GM12878 (cell line): Measurements from ENCODE around the gene TFB1M. TPM values are rescaled to one million over a fixed set of nuclear protein-coding genes. Genes with fewer than 3 reads are reported as not detected.

Experiments
- ATAC-seq: fragments of 200-7000 bp; cut with Tn5 transposase; 3 replicates; pipeline ENCODE4 v1.9.1; 2020; ENCODE audit warnings: mild to moderate bottlenecking, moderate library complexity
- BruUV-seq: library from RNA; stranded (reverse); fragments of 400-500 nt; replicated peaks from 2 replicates; lab custom pipeline; 2021; lab: Mats Ljungman, UMichigan
- CTCF ChIA-PET: fragments of 300-600 bp; sonication (Branson Sonifier 250); formaldehyde crosslinking; extraction: SDS; loops from one replicate; lab custom pipeline; 2021; ENCODE audit warnings: inconsistent platforms; lab: Yijun Ruan, JAX
- POLR2A ChIA-PET: fragments of 350-600 bp; formaldehyde crosslinking; extraction: SDS; loops from one replicate; lab custom pipeline; 2021; ENCODE audit warnings: inconsistent platforms; lab: Charles Lee
- RAD21 ChIA-PET: fragments of 300-600 bp; sonication (Branson Sonifier 250); formaldehyde crosslinking; loops from one replicate; lab custom pipeline; 2023; ENCODE audit warnings: antibody characterized with exemption; ENCODE audit not compliant: unreplicated experiment; lab: Charles Lee
- SMC1A ChIA-PET: fragments of 300-600 bp; sonication (Branson Sonifier 250); formaldehyde crosslinking; loops from one replicate; lab custom pipeline; 2023; ENCODE audit not compliant: unreplicated experiment, uncharacterized antibody; lab: Charles Lee
- DNase-seq: peaks from one replicate; pipeline ENCODE4 v3.0.0-alpha.2; 2011; ENCODE audit warnings: low read depth, low spot score
- FAIRE-seq: peaks from 3 replicates; lab custom pipeline; 2011; peaks lifted over from hg19 to GRCh38; lab: Jason Lieb, UNC
- H2AFZ ChIP-seq: 2 replicates; pipeline ENCODE4 v1.6.0; 2011; ENCODE audit warnings: low read depth, low read length, control low read depth; ENCODE audit not compliant: control insufficient read depth
- H3K27ac ChIP-seq: 2 replicates; pipeline ENCODE4 v1.5.1; 2011; ENCODE audit warnings: control low read depth; ENCODE audit not compliant: control insufficient read depth, insufficient read depth
- H3K27me3 ChIP-seq, 2 experiments: replicated peaks in 1 of 2; 2 replicates each; pipeline versions ENCODE4 v1.6.0 to v1.6.1; 2011; ENCODE audit warnings: low read length in 1 of 2; ENCODE audit not compliant: control insufficient read depth in 2 of 2, insufficient read depth in 2 of 2
- H3K36me3 ChIP-seq, 2 experiments: 2 replicates each; pipeline ENCODE4 v1.5.1; 2011; ENCODE audit warnings: low read length in 1 of 2; ENCODE audit not compliant: control insufficient read depth in 2 of 2, insufficient read depth in 2 of 2
- H3K4me1 ChIP-seq: 2 replicates; pipeline ENCODE4 v1.6.1; 2011; ENCODE audit warnings: mild to moderate bottlenecking, low read length, moderate library complexity, mixed read lengths; ENCODE audit not compliant: control insufficient read depth, insufficient read depth
- H3K4me2 ChIP-seq: 2 replicates; pipeline ENCODE4 v1.6.0; 2011; ENCODE audit warnings: control low read depth; ENCODE audit not compliant: control insufficient read depth, insufficient read depth
- H3K4me3 ChIP-seq: fragments of 200-600 bp; sonication (generic); 2 replicates; pipeline ENCODE4 v1.5.1; 2016
- H3K79me2 ChIP-seq: 2 replicates; pipeline ENCODE4 v1.6.0; 2011; ENCODE audit warnings: low read length; ENCODE audit not compliant: control insufficient read depth, insufficient read depth
- H3K9ac ChIP-seq: 2 replicates; pipeline ENCODE4 v1.8.0; 2011; ENCODE audit warnings: low read length, control low read depth, mixed read lengths; ENCODE audit not compliant: control insufficient read depth, insufficient read depth
- H3K9me3 ChIP-seq: replicated peaks from 3 replicates; pipeline ENCODE4 v1.5.1; 2011; ENCODE audit warnings: mild to moderate bottlenecking, low read length; ENCODE audit not compliant: control insufficient read depth, insufficient read depth
- H4K20me1 ChIP-seq: 2 replicates; pipeline ENCODE4 v1.6.0; 2011; ENCODE audit not compliant: control insufficient read depth, insufficient read depth
- KDM1A ChIP-seq: fragments of 200-600 bp; sonication (generic); IDR thresholded peaks from 2 replicates; pipeline ENCODE4 v1.6.1; 2016; ENCODE audit warnings: borderline replicate concordance
- NFXL1 ChIP-seq: fragments of 450-650 bp; IDR thresholded peaks from 2 replicates; pipeline ENCODE4 v1.6.1; 2017; ENCODE audit warnings: antibody characterized with exemption, mild to moderate bottlenecking, borderline replicate concordance
- RAD21 ChIP-seq: IDR thresholded peaks from 2 replicates; pipeline ENCODE4 v1.6.1; 2011; ENCODE audit warnings: mild to moderate bottlenecking, low read depth, low read length, moderate library complexity; ENCODE audit not compliant: insufficient read depth
- WGBS: methylation state at CpG from one replicate; pipeline ENCODE4 v1.1.6; 2016; ENCODE audit warnings: low lambda C conversion rate; ENCODE audit not compliant: insufficient replicate concordance, insufficient coverage; ENCODE audit errors: missing lambda C conversion rate; 5-methylcytosine and 5-hydroxymethylcytosine counted together
- in situ Hi-C: fragments of 300-500 bp; cut with MboI; formaldehyde crosslinking; loops from 9 replicates; pipeline ENCODE4 v1.14.3; 2018; ENCODE audit warnings: mixed read lengths
- intact Hi-C: fragments of 100-400 bp; cut with micrococcal nuclease; formaldehyde crosslinking; loops from one replicate; pipeline ENCODE4 v1.14.2; 2022; ENCODE audit not compliant: unreplicated experiment
- polyA plus RNA-seq, 11 experiments: library from polyadenylated mRNA; depleted of rRNA in 4 of 11; unstranded in 6 of 11; stranded (reverse) in 5 of 11; fragments of >200 nt; fragmentation: Nextera tagmentation in 4 of 11; fragmentation: Illumina TruSeq in 1 of 11; extraction: Ambion mirVana in 4 of 11; extraction: Trizol in 1 of 11; gene quantifications; 1 replicate in 1 of 11; 2 replicates in 10 of 11; pipeline versions ENCODE4 v1.2.1 to v1.2.3, GENCODE V29; 2011 to 2016; ENCODE audit warnings: inconsistent platforms in 2 of 11, missing spikeins in 2 of 11, low read depth in 1 of 11
- total RNA-seq, 4 experiments: library from RNA; depleted of rRNA in 3 of 4; stranded (reverse); fragments of >200 nt in 3 of 4; fragmentation: Illumina TruSeq in 1 of 4; extraction: Trizol in 1 of 4; gene quantifications; 2 replicates each; pipeline versions ENCODE4 v1.2.1 to v1.2.3, GENCODE V29; 2013 to 2021
- TF ChIP-seq, protein P1 (sequence below): fragments of 450-650 bp; IDR thresholded peaks from 2 replicates; pipeline ENCODE4 v1.6.1; 2014; ENCODE audit warnings: mild to moderate bottlenecking
- TF ChIP-seq, protein P2 (sequence below): fragments of 450-650 bp; IDR thresholded peaks from 2 replicates; pipeline ENCODE4 v1.6.1; 2017; ENCODE audit warnings: mild to moderate bottlenecking
- TF ChIP-seq, protein P3 (sequence below): IDR thresholded peaks from 2 replicates; pipeline ENCODE4 v1.6.1; 2011; ENCODE audit warnings: low read depth, mild to moderate bottlenecking, low read length, moderate library complexity, borderline replicate concordance; ENCODE audit errors: extremely low read depth
- TF ChIP-seq, protein P4 (sequence below): fragments of 450-650 bp; IDR thresholded peaks from 2 replicates; pipeline ENCODE4 v1.6.1; 2017; ENCODE audit warnings: mild to moderate bottlenecking, moderate library complexity
- TF ChIP-seq, protein P5 (sequence below): IDR thresholded peaks from 2 replicates; pipeline ENCODE4 v1.6.1; 2012; ENCODE audit warnings: low read depth, low read length, improper control_type of control experiment
- TF ChIP-seq, protein P6 (sequence below): fragments of 150-350 bp; IDR thresholded peaks from 2 replicates; pipeline ENCODE4 v1.6.1; 2014; ENCODE audit warnings: mild to moderate bottlenecking, low read depth, low read length

Gene TFB1M
- total and polyA plus RNA-seq, 10 of the 15 experiments (the other 5 are each of a cell fraction or from before 2014, with no cell fraction given) = 29.9 to 117 (median 41.3) TPM

DNA sequence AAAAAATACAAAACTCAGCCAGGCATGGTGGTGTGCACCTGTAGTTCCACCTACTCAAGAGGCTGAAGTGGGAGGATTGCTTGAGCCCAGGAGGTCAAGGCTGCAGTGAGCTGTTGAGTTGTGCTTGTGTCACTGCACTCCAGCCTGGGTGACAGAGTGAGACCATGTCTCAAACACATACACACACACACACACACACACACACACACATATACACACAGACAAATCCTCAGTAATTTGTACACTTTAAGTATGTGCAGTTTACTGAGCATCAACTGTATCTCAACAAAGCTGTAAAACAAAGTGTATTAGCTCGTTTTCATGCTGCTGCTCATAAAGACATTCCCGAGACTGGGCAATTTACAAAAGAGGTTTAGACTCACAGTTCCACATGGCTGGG lies 7.3 kb downstream of the TFB1M start:
- no peak for DNase-seq
- Histone ChIP-seq H2AFZ (no peak overlapping the region), H3K27ac (no peak overlapping the region), H3K4me2 (no peak overlapping the region), H3K4me3 (no peak overlapping the region), H3K79me2 (no peaks in the 10 kb centered on the region), H3K9me3 (no peaks in the 10 kb centered on the region; the same call in 2 of the 3 replicates), H3K4me1 (no peaks in the 10 kb centered on the region), H3K27me3 (no peaks in the 10 kb centered on the region), H3K36me3 (peaks cover 0 to 11% of the 10 kb centered on the region in 2 experiments; a peak in 3 of 4 replicates), H4K20me1 (no peaks in the 10 kb centered on the region), H3K9ac (no peak overlapping the region)
- TF ChIP-seq, protein P1, sequence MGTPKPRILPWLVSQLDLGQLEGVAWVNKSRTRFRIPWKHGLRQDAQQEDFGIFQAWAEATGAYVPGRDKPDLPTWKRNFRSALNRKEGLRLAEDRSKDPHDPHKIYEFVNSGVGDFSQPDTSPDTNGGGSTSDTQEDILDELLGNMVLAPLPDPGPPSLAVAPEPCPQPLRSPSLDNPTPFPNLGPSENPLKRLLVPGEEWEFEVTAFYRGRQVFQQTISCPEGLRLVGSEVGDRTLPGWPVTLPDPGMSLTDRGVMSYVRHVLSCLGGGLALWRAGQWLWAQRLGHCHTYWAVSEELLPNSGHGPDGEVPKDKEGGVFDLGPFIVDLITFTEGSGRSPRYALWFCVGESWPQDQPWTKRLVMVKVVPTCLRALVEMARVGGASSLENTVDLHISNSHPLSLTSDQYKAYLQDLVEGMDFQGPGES = no peak
- TF ChIP-seq, protein P2, sequence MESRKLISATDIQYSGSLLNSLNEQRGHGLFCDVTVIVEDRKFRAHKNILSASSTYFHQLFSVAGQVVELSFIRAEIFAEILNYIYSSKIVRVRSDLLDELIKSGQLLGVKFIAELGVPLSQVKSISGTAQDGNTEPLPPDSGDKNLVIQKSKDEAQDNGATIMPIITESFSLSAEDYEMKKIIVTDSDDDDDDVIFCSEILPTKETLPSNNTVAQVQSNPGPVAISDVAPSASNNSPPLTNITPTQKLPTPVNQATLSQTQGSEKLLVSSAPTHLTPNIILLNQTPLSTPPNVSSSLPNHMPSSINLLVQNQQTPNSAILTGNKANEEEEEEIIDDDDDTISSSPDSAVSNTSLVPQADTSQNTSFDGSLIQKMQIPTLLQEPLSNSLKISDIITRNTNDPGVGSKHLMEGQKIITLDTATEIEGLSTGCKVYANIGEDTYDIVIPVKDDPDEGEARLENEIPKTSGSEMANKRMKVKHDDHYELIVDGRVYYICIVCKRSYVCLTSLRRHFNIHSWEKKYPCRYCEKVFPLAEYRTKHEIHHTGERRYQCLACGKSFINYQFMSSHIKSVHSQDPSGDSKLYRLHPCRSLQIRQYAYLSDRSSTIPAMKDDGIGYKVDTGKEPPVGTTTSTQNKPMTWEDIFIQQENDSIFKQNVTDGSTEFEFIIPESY = no peak
- no peak for TF ChIP-seq RAD21
- TF ChIP-seq NFXL1 = no peak
- TF ChIP-seq, protein P3, sequence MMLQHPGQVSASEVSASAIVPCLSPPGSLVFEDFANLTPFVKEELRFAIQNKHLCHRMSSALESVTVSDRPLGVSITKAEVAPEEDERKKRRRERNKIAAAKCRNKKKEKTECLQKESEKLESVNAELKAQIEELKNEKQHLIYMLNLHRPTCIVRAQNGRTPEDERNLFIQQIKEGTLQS = no peak
- TF ChIP-seq, protein P4, sequence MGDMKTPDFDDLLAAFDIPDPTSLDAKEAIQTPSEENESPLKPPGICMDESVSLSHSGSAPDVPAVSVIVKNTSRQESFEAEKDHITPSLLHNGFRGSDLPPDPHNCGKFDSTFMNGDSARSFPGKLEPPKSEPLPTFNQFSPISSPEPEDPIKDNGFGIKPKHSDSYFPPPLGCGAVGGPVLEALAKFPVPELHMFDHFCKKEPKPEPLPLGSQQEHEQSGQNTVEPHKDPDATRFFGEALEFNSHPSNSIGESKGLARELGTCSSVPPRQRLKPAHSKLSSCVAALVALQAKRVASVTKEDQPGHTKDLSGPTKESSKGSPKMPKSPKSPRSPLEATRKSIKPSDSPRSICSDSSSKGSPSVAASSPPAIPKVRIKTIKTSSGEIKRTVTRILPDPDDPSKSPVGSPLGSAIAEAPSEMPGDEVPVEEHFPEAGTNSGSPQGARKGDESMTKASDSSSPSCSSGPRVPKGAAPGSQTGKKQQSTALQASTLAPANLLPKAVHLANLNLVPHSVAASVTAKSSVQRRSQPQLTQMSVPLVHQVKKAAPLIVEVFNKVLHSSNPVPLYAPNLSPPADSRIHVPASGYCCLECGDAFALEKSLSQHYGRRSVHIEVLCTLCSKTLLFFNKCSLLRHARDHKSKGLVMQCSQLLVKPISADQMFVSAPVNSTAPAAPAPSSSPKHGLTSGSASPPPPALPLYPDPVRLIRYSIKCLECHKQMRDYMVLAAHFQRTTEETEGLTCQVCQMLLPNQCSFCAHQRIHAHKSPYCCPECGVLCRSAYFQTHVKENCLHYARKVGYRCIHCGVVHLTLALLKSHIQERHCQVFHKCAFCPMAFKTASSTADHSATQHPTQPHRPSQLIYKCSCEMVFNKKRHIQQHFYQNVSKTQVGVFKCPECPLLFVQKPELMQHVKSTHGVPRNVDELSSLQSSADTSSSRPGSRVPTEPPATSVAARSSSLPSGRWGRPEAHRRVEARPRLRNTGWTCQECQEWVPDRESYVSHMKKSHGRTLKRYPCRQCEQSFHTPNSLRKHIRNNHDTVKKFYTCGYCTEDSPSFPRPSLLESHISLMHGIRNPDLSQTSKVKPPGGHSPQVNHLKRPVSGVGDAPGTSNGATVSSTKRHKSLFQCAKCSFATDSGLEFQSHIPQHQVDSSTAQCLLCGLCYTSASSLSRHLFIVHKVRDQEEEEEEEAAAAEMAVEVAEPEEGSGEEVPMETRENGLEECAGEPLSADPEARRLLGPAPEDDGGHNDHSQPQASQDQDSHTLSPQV = no peak
- TF ChIP-seq KDM1A = no peak
- TF ChIP-seq, protein P5, sequence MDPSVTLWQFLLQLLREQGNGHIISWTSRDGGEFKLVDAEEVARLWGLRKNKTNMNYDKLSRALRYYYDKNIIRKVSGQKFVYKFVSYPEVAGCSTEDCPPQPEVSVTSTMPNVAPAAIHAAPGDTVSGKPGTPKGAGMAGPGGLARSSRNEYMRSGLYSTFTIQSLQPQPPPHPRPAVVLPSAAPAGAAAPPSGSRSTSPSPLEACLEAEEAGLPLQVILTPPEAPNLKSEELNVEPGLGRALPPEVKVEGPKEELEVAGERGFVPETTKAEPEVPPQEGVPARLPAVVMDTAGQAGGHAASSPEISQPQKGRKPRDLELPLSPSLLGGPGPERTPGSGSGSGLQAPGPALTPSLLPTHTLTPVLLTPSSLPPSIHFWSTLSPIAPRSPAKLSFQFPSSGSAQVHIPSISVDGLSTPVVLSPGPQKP = no peak
- TF ChIP-seq, protein P6, sequence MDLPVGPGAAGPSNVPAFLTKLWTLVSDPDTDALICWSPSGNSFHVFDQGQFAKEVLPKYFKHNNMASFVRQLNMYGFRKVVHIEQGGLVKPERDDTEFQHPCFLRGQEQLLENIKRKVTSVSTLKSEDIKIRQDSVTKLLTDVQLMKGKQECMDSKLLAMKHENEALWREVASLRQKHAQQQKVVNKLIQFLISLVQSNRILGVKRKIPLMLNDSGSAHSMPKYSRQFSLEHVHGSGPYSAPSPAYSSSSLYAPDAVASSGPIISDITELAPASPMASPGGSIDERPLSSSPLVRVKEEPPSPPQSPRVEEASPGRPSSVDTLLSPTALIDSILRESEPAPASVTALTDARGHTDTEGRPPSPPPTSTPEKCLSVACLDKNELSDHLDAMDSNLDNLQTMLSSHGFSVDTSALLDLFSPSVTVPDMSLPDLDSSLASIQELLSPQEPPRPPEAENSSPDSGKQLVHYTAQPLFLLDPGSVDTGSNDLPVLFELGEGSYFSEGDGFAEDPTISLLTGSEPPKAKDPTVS = no peak
- ATAC-seq = no peak; the same call in 2 of the 3 replicates
- SMC1A ChIA-PET = interaction anchor here (0.6 to 2.6 kb wide), 6 partner anchors 8 to 27 kb away, joined by 3 to 16 read pairs (median 5); no protein-coding TSS in a partner anchor
- RAD21 ChIA-PET = interaction anchor here (0.5 to 1.0 kb wide), 2 partner anchors 27 to 37 kb away, joined by 3 to 4 read pairs; no protein-coding TSS in a partner anchor
- CTCF ChIA-PET = interaction anchor here (0.6 to 1.4 kb wide), 5 partner anchors 8 to 379 kb away, joined by 3 to 5 read pairs (median 4); no protein-coding TSS in a partner anchor
- intact Hi-C loops (no loop called here), in situ Hi-C loops (no loop called here)
- POLR2A ChIA-PET = interaction anchor here (1.2 to 1.3 kb wide), 2 partner anchors 8 to 128 kb away, joined by 4 to 5 read pairs; no protein-coding TSS in a partner anchor
- WGBS = 94% methylated on average over 2 of the region's 2 CpGs
- no peak for FAIRE-seq
- no TSS peak for BruUV-seq
